Right kidney (tissue), 1 donor: ENCODE data around the gene NUP210.
"Not testable (repeated sequence)": the region's sequence is repeated elsewhere in the genome, so short reads cannot be mapped to it uniquely, and the experiment has no call there.

Experiments used
- DNase-seq: peaks from one replicate; pipeline ENCODE4 v3.0.0-alpha.2; 2016

Gene NUP210

DNA sequence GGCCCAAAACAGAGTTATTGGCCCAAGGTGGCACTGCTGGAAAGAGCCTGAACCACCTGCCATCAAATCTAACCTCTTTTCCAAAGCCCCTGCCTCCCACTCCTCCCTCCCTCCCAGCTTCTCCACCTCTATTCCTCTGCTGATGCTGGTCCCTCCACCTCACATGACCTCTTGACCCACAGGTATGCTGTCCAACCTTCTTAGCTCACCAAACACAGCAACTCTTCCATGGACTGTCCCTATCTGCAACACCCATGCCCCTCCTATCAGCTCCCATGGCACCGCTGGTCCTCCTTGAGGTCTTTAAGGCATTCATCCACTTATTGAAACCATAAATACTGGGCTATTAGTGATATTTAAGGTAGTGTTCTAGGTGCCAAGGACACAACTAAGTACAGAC is 12.6 kb downstream of the NUP210 start:
- DNase-seq = no peak

DNA sequence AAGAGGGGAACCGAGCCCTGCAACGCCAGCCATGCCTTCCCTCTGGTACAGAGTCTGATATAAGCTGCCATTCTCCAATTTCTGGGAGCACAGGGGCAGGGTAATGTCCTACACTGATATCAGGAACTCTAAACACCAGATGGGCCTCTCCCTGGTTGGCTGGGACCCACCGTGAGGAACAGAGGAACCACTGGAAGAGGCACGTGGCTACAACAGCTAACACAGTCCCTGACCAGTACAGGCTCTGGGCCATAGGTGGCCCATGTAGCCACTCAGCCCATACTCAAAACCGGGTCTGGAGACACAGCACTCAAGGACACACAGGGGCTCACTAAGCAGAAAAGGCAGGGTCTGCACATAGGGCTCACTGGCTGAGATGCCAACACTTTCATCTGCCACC is 13.9 kb downstream of the NUP210 start:
- DNase-seq = no peak

DNA sequence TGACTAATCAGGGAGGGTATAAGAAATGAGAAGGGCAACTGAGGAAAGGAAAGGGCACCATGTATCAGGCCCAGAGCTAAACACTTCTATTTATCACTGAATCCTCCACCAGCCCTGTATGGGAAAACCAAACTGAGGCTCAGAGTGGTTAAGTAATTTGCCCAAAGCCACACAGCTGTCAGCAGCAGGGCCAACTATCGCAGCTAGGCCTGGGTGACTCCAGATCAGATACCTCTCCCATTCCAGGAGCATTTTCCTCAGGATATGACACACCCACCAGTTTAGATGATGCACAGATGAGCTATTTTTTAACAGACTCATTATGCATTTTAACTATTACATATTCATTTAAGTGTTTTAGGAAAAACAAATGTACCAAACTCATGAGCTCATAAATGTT is 14.5 kb downstream of the NUP210 start:
- DNase-seq = no peak

DNA sequence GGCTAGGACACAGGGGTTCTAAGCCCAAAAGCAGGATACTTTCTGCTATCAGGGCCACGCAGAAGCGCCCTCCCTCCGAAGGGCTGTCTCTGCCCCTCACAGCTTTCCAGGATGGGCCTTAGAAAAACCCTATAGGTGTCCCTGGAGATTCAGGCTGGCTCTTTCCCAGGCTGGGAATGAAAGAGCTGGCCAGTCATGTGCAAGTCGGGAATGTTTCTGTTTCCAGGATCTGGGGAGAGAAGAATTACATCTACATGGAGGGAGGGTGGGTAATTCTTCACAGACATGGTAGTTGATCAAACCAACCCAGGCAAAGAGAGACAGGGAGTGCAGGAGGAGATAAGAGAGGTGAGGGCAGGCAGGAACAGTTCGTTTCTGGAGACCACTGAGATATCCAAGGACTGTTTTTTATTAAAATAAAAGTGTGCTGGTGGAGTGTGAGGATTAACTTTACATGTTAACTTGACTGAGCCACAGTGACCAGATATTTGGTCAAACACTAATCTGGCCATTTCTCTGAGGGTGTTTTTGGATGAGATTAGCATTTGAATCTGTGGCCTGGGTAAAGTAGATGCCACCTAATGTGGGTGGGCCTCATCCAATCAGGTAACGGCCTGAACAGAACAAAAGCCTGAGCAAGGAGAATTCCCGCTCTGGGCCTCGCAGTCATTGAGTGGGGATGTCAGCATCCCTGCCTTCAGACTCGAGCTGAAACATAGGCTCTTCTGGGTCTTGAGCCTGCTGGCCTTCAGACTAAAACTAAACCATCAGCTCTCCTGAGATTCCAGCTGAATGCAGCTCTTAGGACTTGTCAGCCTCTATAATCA is 15.3 kb downstream of the NUP210 start:
- no peak for DNase-seq

DNA sequence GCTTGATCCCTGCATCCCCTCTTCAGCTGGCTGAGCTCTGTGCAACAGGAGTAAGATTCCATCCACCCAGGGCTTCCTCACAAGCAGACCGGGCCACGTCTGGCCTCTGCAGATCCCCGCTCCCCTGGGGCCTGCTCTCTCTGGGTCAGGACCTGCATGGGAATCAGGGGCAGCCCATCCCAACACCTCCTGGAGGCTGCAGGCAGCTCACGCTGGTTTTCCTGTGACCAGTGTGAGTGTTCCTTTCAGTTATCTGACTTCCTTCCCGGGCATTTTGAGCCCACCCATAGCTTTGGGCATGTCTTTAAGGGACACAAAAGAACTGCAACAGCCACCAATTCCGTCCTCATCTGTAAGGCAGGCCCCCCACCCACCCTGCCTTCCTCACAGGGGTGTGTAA is 16.3 kb downstream of the NUP210 start:
- no peak for DNase-seq

DNA sequence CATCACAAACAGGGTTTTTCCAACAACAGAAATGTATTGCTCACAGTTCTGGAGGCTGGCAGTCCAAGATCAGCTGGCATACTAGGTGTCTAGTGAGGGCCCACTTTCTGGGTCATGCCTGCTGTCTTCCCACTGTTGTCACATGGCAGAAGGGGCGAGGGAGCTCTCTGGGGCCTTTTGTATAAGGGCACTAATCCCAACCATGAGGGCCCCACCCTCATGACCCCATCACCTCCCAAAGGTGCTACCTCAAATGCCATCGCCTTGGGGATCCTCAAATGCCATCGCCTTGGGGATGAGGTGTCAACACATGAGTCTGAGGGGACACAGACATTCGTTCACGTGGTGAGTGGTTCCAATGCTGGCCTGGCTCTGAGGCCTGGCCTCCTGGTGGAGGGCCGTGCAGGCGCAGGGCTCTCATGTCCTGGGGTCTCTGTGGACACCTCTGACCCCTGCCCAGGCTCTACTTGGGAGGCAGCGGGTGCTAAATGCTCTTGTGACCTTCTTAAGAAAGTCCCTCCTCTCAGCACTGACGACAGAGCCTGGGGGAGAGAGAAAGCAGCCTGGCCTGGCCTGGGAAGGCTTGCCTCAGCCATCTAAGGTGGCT is 16.8 kb downstream of the NUP210 start:
- DNase-seq = no peak

DNA sequence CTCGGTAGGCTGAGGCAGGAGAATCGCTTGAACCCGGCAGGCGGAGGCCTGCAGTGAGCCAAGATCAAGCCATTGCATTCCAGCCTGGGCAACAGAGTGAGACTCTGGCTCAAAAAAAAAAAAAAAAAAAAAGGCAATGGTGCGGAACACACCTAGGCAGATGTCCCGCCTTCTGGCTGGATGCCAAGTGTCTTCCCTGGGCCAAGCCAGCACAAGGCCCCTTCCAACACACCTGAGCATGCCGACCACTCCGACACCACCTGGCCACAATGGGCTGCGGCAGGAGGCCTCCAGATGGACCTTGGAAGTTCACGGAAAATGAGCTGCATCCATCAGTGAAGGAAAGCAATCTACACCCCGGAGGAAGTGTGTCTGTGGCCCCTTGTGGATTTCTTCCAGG is 19.0 kb downstream of the NUP210 start:
- no peak for DNase-seq

DNA sequence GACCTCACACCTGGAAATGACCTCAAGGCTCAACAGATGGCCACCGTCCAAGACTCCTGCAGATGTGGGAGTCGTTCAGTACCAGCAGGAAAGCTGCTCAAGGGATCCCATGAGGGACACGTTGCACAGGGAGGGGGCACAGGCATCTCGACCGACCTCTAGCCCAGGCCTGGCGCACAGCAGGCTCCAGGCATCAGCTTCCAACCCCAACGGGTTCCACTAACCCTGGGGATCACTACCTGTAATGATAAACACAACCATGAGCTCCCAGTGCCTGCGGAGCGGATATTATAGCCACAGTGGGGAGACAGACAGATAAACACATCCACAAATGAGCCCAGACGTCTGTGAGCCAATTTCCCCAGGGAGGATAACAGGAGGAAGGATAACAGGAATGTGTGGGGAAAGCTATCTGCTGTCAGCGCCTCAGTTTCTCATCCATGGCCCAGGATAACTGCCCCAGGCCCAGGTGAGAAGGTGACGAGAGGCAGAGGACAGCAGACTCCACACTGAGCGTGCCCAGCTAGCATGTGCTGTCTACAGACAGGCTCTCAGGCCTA is 19.9 kb downstream of the NUP210 start:
- DNase-seq = no peak

DNA sequence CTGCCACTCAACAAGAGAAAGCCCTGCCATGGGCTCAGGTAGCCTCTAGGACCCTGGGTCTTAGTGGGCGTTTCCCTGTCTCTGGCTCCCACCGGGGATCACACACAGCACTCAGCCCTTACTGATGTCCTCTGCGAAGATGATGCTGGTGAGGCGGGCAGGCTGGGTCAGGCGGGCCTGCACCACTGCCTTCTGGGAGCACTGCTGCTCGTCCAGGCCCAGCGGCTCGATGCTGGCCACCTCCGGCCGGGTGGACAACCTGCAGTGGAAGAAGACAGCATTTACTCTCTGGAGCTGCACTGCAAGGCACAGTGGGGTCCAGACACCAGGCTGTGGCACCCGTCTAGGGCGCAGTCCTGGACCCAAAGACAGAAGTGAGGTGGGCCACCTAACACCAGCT is 20.5 kb downstream of the NUP210 start:
- no peak for DNase-seq

DNA sequence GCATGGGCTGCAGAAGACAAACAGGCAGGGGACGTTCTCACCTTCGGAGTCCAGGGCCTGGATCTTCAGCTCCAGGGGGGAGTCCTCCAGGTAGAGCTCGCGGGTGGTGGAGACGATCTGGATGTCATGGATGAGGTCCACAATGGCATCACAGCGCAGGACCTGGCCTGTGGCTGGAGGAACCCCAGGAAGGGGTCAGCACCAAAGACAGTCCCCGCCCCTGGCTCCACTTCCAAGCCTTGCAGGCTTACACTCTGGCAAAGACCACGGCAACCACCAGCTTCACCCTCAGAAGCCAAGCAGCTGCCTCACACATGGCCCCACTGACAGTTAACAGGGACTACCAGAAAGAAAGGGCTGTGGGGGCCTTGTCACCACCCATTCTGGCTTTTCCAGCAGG is 22.8 kb downstream of the NUP210 start:
- DNase-seq = no peak

DNA sequence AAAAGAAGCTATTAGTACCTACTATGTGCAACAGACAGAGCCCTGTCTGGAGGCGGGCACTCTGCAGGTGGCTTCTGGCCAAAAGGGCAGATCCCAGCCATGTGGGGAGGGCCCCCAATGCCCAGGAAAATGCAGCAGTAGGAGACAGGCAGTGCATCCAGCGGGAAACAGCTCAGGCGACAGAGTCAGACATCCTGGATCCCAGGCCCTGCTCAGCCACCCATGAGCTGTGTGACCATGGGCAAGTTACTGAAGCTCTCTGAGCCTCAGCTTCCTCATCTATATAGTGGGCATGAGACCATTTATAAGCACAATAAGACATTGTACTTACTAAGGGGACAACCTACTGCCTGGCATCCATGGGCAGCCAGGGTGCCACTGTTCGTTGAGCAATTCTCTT is 25.8 kb downstream of the NUP210 start:
- DNase-seq = no peak

DNA sequence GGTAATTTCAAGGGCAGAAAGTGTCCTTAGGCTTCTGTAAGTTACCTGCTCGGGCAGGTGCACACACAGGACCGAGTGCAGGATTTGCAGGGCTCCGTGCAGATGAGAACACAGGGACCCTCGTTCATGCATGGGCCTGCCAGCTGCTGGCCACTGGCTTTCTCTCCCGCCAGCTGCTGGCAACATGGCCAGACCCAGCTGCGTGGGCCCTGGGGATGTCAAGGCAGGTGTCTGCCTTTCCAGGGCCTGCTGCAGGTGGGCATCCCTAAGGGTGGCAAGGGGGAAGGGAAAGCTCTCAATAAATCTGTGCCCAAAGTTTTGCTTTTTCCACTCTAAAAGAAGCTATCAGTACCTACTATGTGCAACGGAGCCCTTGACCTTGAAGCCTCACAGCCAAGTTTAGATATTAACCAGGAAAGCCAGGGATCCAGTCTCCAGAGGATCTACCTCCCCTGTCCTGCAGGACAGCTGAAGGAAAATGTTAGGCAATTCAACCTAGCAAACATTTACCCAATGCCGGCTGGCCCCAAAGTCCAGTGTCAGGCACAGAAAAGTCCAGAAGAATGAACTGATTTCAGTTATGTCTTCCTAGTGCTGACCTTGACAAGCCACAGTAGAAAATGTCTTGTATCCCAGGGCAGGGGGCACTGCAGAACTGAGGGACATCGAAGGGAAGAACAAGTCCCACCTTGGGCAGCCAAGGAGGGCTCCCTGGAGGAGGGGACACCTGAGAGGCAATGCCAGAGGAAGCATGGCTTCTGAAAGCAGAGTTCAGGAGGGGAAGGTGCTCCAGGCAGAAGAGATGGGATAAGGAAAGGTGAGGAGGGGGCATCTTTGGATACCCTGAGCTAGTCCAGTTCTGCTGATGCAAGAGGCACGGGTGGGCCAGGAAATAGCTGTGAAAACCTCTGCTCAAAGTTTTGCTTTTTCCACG is 26.4 kb downstream of the NUP210 start:
- DNase-seq = no peak

DNA sequence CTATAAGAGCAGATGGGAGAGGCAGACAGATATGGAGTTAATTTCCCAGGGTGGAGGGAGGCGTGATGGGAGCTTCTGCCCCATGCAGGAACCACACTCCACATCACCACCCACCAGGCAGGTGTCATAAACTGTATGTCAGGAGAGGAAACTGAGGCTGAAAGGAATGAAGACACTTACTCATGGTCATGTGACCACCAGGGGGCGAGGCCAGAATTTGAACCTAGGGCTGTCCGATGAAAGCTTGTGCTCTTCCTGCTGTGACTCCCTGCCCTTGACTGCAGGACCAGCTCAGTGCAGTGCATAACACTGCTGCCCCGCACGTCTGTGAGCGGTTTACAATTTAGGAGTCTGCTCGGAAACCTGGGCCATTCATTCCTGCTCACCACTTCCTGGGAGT is 28.8 kb downstream of the NUP210 start:
- DNase-seq = no peak

DNA sequence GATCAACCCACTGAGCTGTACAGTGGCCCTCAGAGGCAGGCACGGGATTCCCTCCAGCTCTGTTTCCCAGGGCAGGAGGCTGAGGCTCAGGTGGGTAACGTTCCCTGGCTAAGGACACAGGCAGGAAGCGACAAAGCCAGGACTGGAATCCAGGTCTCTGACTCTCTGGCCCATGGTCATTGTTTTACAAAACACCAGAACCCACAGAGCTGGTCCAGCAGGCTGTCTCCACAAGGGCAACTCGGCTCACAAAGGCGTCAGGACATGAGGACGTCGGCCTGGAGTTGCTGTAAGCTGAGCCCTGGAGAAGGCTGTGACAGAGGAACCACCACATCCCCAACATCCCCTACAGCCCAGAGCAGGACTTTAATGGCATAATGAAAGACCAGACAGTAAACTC is 30.7 kb downstream of the NUP210 start:
- no peak for DNase-seq

DNA sequence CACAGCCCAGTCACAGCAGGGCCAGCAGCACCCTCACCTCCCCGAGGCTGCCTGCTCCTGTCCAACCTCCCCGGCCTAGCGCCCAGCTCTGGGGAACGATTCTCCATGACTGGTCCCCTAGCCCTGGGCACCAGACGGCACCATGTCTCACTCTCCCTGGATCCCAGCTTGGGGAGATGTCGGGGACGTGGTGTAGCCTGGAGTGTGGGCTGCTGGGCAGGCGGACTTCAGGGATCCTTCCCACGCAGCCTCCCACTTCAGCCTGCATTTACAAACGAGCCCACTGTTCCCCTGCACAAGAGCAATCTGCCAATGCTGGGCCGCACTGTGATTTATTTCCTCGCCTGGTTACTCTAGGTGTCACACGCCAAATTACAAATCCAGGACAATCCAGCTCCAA is 31.3 kb downstream of the NUP210 start:
- no peak for DNase-seq

DNA sequence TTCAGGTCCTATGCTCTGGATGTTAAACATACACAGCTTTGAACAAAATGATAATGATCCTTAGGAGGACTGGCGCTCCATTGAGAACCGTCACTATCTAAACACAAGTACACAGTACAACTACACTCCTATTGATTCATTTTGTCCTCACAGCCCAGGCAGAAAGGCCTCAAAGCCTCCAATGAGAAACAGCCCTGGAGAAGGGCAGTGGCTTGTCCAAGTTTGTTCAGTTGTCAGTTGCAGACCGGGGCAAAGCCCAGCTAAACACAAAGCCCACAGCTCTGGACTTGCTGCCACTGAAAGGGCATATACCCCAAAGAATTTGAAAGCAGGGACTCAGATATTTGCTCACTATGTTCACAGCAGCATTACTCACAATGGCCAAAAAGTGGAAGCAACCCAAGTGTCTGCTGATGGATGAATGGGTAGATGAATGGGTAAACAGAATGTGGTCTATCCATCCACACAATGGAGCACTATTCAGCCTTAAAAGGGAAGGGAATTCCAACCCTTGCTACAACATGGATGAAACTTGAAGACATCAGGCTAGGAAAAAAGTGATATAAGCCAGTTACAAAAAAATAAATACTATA is 34.7 kb downstream of the NUP210 start:
- no peak for DNase-seq

DNA sequence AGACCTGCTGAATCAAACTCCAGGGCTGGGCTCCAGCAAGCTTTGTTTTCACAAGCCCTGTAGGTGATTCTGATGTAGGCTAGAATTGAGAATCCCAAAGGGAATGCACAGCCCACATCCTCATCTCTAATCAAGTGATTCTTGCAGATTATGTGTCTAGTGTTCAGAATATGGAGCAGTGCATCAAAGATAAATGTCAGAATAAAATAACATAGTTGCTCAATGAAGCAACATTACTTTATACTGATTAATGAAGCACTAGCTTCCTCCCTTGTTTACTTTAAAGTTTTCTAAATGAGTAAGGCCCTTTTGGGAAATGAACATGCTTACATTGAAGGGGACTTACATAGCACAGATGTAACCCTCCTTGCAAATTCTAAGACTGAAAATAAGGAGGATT is 39.2 kb downstream of the NUP210 start:
- no peak for DNase-seq

DNA sequence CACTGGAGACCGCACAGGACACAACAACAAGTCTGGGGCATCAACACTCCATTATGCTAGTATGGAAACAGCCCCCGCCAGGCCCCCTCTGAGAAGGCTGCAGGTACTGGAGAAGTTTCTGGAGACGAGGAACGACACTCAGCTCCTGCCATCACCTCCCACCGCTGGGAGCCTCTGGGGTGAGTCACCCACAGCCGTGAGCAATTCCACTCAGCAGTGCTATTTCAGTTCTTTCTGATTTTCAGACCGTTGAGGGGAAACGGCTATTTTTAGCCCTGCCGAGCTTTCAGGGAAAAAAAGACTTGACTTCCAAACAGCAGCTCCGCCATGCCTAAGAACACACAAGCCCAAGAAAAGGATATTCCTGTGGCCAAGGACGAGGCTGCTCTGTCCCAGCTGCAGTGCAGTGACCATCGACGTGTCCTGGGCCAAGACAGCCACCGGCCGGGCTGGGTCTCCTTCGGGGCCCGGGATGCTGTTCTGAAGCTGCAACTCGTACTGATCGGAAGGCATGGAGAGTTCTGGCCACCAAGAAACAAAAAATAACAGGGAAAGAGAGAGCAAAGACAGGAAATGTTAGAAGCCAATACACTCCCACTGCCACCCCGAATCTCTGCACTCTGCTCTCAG is 40.8 kb downstream of the NUP210 start:
- DNase-seq = no peak

DNA sequence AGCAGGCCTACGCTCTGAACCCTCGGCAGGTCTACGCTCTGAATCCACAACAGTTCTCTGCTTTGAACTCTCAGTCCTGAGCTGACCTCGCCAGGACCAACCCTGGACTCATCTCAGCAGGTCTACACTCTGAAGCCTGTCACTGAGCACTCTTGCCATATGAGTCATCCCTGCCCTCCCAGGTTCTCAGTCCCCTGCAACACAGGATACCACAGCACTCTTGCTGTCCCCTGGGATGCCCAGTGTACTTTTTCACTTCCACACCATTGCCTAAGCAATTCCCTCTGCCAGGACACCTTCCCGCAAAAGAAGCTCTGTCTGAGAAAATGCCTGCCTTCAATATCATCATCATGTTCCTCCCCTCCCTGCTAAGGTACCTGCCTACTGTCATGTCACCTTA is 42.0 kb downstream of the NUP210 start:
- DNase-seq = no peak

DNA sequence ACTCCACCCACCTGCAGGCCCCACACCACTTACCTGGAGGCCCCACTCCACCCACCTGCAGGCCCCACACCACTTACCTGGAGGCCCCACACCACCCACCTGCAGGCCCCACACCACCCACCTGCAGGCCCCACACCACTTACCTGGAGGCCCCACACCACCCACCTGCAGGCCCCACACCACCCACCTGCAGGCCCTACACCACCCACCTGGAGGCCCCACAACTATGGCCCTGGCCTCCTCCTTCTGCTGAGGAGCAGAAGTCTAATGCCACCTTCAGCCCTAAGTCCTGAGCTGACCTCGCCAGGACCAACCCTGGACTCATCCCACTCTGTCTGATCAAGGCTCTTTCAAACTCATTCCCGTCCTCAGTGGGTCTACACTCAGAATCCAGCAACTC is 42.4 kb downstream of the NUP210 start:
- not testable (repeated sequence) for DNase-seq

DNA sequence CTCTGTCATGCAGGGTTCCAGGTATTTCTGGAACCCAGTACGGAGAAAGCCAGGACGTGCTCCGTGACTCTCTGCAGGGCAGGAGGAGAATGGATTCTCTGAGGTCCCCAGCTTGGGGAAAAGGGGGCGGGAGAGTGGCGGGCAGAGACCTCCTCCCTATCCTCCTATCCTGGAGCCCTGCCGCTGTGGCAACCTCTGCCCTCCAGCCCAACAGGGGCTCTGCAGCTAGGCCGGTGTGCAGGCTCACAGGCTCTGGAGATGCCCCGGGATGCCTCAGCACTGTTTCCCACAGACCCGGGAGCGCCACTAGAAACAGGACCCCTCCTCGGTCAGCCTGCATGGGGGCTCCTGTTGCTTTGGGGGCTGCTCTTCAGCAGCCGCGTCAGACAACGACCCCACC is 43.1 kb downstream of the NUP210 start:
- no peak for DNase-seq

DNA sequence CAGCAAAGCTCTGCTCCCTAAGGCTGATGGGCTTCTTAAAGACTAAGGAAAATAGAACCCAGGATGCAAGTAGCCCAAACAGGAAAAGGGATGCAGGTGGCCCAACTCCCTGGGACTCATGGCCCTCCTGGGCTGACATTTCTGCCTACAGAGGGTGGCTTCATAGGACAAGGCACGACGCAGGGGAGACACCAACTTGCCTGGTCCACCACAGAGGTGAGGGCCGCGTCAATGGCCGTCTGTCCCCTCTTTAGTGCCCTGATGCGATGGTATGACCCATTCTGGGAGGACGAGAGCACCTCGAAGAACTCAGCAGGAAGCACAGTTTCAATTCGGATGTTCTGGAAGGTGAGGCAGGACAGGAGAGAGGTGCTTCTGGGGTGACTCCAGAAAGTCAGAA is 44.0 kb downstream of the NUP210 start:
- no peak for DNase-seq
